WI38 (cell line): ENCODE data around the gene ISLR2.

Source experiments
- H3K4me3 ChIP-seq: 2 replicates; pipeline ENCODE4 v1.5.1; 2011; ENCODE audit warnings: low read depth, mild to moderate bottlenecking, control low read depth, low read length
- CTCF ChIP-seq: IDR thresholded peaks from 2 replicates; pipeline ENCODE4 v1.5.1; 2012; ENCODE audit warnings: low read depth, mild to moderate bottlenecking, control low read depth, low read length

The ISLR2 gene

GRCh38 chr15:74137537-74137894, 7.1 kb downstream of the ISLR2 start:
- H3K4me3 ChIP-seq: no peak overlapping the region
- TF ChIP-seq CTCF: no peak

- no peak for TF ChIP-seq CTCF
Measured at GRCh38 chr15:74138642-74139041, 8.3 kb downstream of the ISLR2 start.

DNA sequence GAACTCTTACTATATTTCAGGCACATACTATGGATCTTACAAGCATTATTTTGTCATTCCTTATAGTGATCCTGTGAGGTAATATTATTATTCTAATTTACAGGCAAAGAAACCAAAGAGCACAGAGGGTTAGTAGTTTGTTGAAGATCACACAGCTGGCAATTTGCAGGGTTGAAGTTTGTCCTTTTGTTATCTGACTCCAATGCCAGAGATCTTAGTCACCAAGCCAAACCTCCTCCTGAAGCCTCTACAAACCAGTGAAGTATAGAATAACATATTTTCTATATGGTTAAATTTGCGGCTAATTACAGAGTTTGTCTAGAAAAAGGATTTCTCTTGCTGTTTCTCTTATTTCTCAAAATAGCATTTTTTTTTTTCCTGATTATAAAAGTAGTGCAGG, 11.2 kb downstream of the ISLR2 start:
- no peak for TF ChIP-seq CTCF
- no peak overlapping the region for H3K4me3 ChIP-seq

More at GRCh38 chr15:74138642-74139041, 8.3 kb downstream of the ISLR2 start:
- H3K4me3 ChIP-seq: no peak overlapping the region

DNA sequence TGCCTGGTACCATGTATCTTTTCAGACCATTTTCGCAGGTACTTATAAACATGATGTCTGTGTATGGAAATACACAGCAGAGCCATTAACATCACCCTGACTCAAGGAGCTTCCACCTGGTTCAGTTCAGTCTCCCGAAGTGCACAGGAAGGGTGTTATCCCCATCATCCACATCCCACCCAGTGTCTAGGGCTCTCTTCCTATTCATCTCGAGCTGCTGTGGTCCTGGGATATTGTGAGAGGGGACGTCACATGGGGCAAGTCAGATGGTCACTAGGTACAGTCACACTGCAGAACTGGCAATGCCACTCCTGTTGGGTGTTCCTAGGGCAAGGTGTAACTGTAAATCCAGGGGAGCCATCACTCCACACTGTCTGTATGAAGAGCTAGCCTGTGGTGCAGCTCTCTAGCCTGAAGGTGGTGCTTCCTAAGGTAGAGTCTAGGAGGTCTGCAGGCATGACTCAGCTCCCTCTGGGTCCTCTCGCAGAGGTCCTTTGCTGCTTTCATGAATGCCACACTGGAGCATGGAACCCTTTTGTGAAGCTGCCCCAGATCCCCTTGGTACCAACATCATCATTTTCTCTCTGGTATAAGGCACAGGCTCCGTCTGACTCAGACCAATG, 13.9 kb downstream of the ISLR2 start:
- no peak overlapping the region for H3K4me3 ChIP-seq
- no peak for TF ChIP-seq CTCF

DNA sequence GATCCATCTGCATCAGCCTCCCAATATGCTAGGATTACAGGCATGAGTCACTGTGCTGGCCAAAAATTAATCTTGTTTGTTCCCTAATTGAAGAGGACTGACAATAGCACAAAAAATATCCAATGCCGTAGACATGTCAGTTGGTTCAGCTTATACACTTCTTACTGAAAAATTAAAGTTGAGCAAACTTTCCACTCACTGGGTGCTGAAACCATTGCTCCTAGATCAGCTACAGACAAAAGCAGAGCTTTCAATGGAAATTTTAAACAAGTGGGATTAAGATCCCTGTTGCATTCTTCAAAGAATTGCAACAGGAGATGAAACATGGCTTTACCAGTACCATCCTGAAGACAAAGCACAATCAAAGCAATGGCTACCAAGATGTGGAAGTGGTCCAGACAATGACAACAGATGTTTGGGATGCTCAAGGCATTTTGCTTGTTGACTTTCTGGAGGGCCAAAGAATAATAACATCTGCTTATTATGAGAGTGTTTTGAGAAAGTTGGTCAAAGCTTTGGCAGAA, 16.0 kb downstream of the ISLR2 start:
- TF ChIP-seq CTCF: no peak
- no peak overlapping the region for H3K4me3 ChIP-seq

GRCh38 chr15:74147051-74147450, 16.7 kb downstream of the ISLR2 start:
- TF ChIP-seq CTCF: no peak
- H3K4me3 ChIP-seq: no peak overlapping the region

- H3K4me3 ChIP-seq: no peak overlapping the region
- TF ChIP-seq CTCF: no peak
Measured at GRCh38 chr15:74155766-74156417, 25.5 kb downstream of the ISLR2 start.
